Gastrocnemius medialis (tissue), 4 donors: Measurements from ENCODE around the gene ZFYVE28.

Experiments
- POLR2A ChIP-seq, 2 donors: fragments of 450-650 bp; IDR thresholded peaks; one replicate each; pipeline ENCODE4 v1.6.1; 2017; ENCODE audit warnings: antibody characterized with exemption in 2 of 2, mild to moderate bottlenecking in 2 of 2, moderate library complexity in 2 of 2
- TF ChIP-seq, protein P1 (sequence below), 5 experiments: fragments of 450-650 bp in 3 of 5; fragments of 200-600 bp in 2 of 5; sonication (generic) in 2 of 5; IDR thresholded peaks in 4 of 5; conservative IDR thresholded peaks in 1 of 5; 1 replicate in 4 of 5; 2 replicates in 1 of 5; pipeline ENCODE4 v1.5.1; 2016 to 2019; ENCODE audit warnings: antibody characterized with exemption in 5 of 5, mild to moderate bottlenecking in 3 of 5, moderate library complexity in 3 of 5

DNA sequence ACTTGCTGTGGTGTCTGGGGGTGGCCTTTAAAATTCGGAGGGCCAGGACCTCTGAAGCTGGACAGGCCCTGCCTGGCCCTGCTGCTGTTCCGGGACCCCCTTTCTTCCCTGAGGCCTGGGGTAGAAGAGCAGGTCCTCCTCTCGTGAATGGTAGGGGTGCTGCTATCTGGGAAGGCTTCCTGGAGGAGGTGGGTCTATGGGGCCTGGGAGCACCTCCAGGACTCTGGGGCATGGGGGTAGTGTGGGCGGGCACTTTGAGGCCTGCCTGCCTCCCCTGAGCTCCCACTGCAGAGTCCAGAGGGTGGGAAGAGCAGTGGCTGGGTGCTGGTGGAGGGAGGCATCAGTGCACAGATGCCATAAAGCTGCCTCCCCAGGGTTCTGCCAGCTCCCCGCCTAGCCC is 151.6 kb downstream of the ZFYVE28 start:
- TF ChIP-seq, protein P1, sequence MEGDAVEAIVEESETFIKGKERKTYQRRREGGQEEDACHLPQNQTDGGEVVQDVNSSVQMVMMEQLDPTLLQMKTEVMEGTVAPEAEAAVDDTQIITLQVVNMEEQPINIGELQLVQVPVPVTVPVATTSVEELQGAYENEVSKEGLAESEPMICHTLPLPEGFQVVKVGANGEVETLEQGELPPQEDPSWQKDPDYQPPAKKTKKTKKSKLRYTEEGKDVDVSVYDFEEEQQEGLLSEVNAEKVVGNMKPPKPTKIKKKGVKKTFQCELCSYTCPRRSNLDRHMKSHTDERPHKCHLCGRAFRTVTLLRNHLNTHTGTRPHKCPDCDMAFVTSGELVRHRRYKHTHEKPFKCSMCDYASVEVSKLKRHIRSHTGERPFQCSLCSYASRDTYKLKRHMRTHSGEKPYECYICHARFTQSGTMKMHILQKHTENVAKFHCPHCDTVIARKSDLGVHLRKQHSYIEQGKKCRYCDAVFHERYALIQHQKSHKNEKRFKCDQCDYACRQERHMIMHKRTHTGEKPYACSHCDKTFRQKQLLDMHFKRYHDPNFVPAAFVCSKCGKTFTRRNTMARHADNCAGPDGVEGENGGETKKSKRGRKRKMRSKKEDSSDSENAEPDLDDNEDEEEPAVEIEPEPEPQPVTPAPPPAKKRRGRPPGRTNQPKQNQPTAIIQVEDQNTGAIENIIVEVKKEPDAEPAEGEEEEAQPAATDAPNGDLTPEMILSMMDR (IDR thresholded peaks at IDR 0.05 in 4 of 5, conservative IDR thresholded peaks at IDR 0.05 in 1 of 5), result no peak
- no peak for TF ChIP-seq POLR2A (IDR thresholded peaks at IDR 0.05)
